A549 (cell line): ENCODE results near the gene ZNF652. TPM values are rescaled to one million over a fixed set of nuclear protein-coding genes. Genes with fewer than 3 reads are reported as not detected.

Experiments
- ATAC-seq, 2 experiments: fragments of 200-7000 bp in 1 of 2; fragments of >200 bp in 1 of 2; cut with Nextera tagmentation in 1 of 2; cut with Tn5 transposase in 1 of 2; 3 replicates each; pipeline versions ENCODE4 v1.8.0 to v1.9.1; 2018 to 2020; ENCODE audit warnings: mild to moderate bottlenecking in 1 of 2, moderate library complexity in 1 of 2
- CTCF ChIA-PET: fragments of 300-600 bp; sonication (Branson Sonifier 250); formaldehyde crosslinking; extraction: SDS; loops from one replicate; lab custom pipeline; 2021; ENCODE audit warnings: antibody characterized with exemption, inconsistent platforms; lab: Yijun Ruan, JAX
- POLR2A ChIA-PET: fragments of 350-600 bp; formaldehyde crosslinking; extraction: SDS; loops from one replicate; lab custom pipeline; 2021; ENCODE audit warnings: antibody characterized with exemption, inconsistent platforms; lab: Yijun Ruan, JAX
- DNase-seq, 2 experiments: peaks; one replicate each; pipeline versions ENCODE4 v3.0.0 to v3.0.0-alpha.2; 2011 to 2016; ENCODE audit warnings: low read depth in 1 of 2, low spot score in 1 of 2
- FAIRE-seq: peaks from 2 replicates; lab custom pipeline; 2011; peaks lifted over from hg19 to GRCh38; lab: Jason Lieb, UNC
- H3K27ac ChIP-seq, 2 experiments: fragments of >200 bp; sonication (Bioruptor Twin); formaldehyde crosslinking; 3 replicates each; pipeline ENCODE4 v1.5.1; 2016 to 2017
- H3K4me1 ChIP-seq: fragments of >200 bp; sonication (Bioruptor Twin); formaldehyde crosslinking; 3 replicates; pipeline ENCODE4 v1.6.1; 2016
- H3K4me2 ChIP-seq: fragments of >200 bp; sonication (Bioruptor Twin); formaldehyde crosslinking; 3 replicates; pipeline ENCODE4 v1.6.1; 2016
- H3K4me3 ChIP-seq: fragments of >200 bp; sonication (Bioruptor Twin); formaldehyde crosslinking; 3 replicates; pipeline ENCODE4 v1.5.1; 2016
- H3K9me3 ChIP-seq: fragments of >200 bp; sonication (Bioruptor Twin); formaldehyde crosslinking; 3 replicates; pipeline ENCODE4 v1.6.1; 2016
- CBX2 ChIP-seq: fragments of 200-600 bp; sonication (generic); IDR thresholded peaks from 2 replicates; pipeline ENCODE4 v1.6.1; 2016; ENCODE audit warnings: low read depth, mild to moderate bottlenecking, borderline replicate concordance
- CEBPB ChIP-seq, 2 experiments: fragments of >200 bp in 1 of 2; sonication (Bioruptor Twin) in 1 of 2; formaldehyde crosslinking in 1 of 2; IDR thresholded peaks; 2 replicates each; pipeline ENCODE4 v1.6.1; 2012 to 2016
- CHD4 ChIP-seq: fragments of 200-600 bp; sonication (generic); IDR thresholded peaks from 2 replicates; pipeline ENCODE4 v1.6.1; 2016; ENCODE audit warnings: antibody characterized with exemption, mild to moderate bottlenecking, borderline replicate concordance
- EHMT2 ChIP-seq: fragments of 200-600 bp; sonication (generic); IDR thresholded peaks from 2 replicates; pipeline ENCODE4 v1.6.1; 2016; ENCODE audit warnings: antibody characterized with exemption, low read depth, mild to moderate bottlenecking, moderate library complexity
- EP300 ChIP-seq, 2 experiments: fragments of >200 bp; sonication (Bioruptor Twin); formaldehyde crosslinking; IDR thresholded peaks; 2 replicates in 1 of 2; 3 replicates in 1 of 2; pipeline ENCODE4 v1.6.1; 2016 to 2017
- FOSB ChIP-seq: fragments of 250-450 bp; sonication (Bioruptor Pico); IDR thresholded peaks from 2 replicates; pipeline ENCODE4 v1.5.0; 2020; ENCODE audit warnings: mild to moderate bottlenecking, moderate library complexity
- HOXB13 ChIP-seq: fragments of 250-450 bp; sonication (Bioruptor Pico); IDR thresholded peaks from 2 replicates; pipeline ENCODE4 v1.5.0; 2020; ENCODE audit warnings: low read depth, mild to moderate bottlenecking, moderate library complexity
- HOXB5 ChIP-seq: fragments of 250-450 bp; sonication (Bioruptor Pico); IDR thresholded peaks from 2 replicates; pipeline ENCODE4 v1.5.0; 2020; ENCODE audit warnings: mild to moderate bottlenecking, moderate library complexity
- JUNB ChIP-seq: fragments of >200 bp; sonication (Bioruptor Twin); formaldehyde crosslinking; IDR thresholded peaks from 2 replicates; pipeline ENCODE4 v1.6.1; 2016
- KDM5A ChIP-seq: fragments of 200-600 bp; sonication (generic); IDR thresholded peaks from 2 replicates; pipeline ENCODE4 v1.6.1; 2016; ENCODE audit warnings: antibody characterized with exemption, mild to moderate bottlenecking
- MYC ChIP-seq: IDR thresholded peaks from 2 replicates; pipeline ENCODE4 v1.6.1; 2012; ENCODE audit warnings: mild to moderate bottlenecking, inconsistent platforms, low read length, improper control_type of control experiment, borderline replicate concordance
- NFE2L2 ChIP-seq: fragments of 150-350 bp; conservative IDR thresholded peaks from 2 replicates; pipeline ENCODE4 v1.6.1; 2014; ENCODE audit warnings: low read length
- NR3C1 ChIP-seq: fragments of >200 bp; sonication (Bioruptor Twin); formaldehyde crosslinking; IDR thresholded peaks from 3 replicates; pipeline ENCODE4 v1.6.1; 2017
- PHF8 ChIP-seq: fragments of 200-600 bp; sonication (generic); IDR thresholded peaks from 2 replicates; pipeline ENCODE4 v1.6.1; 2016; ENCODE audit warnings: low read depth, mild to moderate bottlenecking, antibody characterized with exemption, moderate library complexity, borderline replicate concordance
- RCOR1 ChIP-seq: fragments of 150-350 bp; IDR thresholded peaks from 2 replicates; pipeline ENCODE4 v1.6.1; 2014; ENCODE audit warnings: antibody characterized with exemption, low read length, low read depth
- RFX5 ChIP-seq: fragments of 450-650 bp; IDR thresholded peaks from 2 replicates; pipeline ENCODE4 v1.7.1; 2014; ENCODE audit warnings: antibody characterized with exemption, mild to moderate bottlenecking, moderate library complexity
- TFCP2L1 ChIP-seq: fragments of 250-450 bp; sonication (Bioruptor Pico); IDR thresholded peaks from 2 replicates; pipeline ENCODE4 v1.5.0; 2021; ENCODE audit warnings: mild to moderate bottlenecking
- TP53 ChIP-seq: fragments of 250-450 bp; sonication (Bioruptor Pico); IDR thresholded peaks from 2 replicates; pipeline ENCODE4 v1.5.0; 2021; ENCODE audit warnings: mild to moderate bottlenecking, moderate library complexity
- WGBS: methylation state at CpG from one replicate; pipeline ENCODE4 v1.1.6; 2017; ENCODE audit errors: missing lambda C conversion rate; 5-methylcytosine and 5-hydroxymethylcytosine counted together
- polyA plus RNA-seq, 4 experiments: library from polyadenylated mRNA; depleted of rRNA in 3 of 4; stranded (reverse); fragments of >200 nt; fragmentation: RNase III in 1 of 4; extraction: RNeasy Plus Mini Kit Qiagen cat#74134 plus additional on column Dnase treatment in 1 of 4; gene quantifications; 2 replicates in 3 of 4; 3 replicates in 1 of 4; pipeline ENCODE4 v1.2.3, GENCODE V29; 2011 to 2017
- TF ChIP-seq, protein P1 (sequence below): fragments of 250-450 bp; sonication (Bioruptor Pico); IDR thresholded peaks from 2 replicates; pipeline ENCODE4 v1.5.0; 2021; ENCODE audit warnings: mild to moderate bottlenecking, moderate library complexity, borderline replicate concordance

Gene ZNF652
- polyA plus RNA-seq, 2 of the 4 experiments (the other 2 are of a cell fraction): 5.7 to 14.8 TPM

DNA sequence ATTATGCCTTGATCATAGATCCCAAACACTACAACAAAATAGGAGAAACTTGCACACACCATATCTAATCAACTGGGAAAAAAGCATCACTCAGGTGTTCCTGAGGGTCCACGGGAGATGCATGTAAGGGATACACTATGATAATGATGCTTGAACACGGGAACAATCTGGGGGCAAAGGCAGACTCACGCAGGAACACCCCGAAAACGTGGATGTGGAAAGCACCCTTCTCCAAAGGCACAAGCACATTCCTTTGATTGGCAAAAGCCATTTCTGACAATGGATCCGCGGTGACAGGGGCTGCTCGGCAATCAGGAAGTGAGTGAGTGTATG lies 1.3 kb downstream of the ZNF652 start:
- Histone ChIP-seq H3K27ac (peak overlapping the region; percentile 87 to 96), H3K4me1 (peaks cover 28% of the 10 kb centered on the region), H3K4me3 (peak overlapping the region; percentile 94), H3K9me3 (no peaks in the 10 kb centered on the region), H3K4me2 (peak overlapping the region; percentile 90)
- peak in 1 of 2 experiments; percentile 60 for DNase-seq
- 3% methylated on average over 8 of the region's 8 CpGs for WGBS
- peak in 1 of 2 experiments; percentile 52; a peak in 2 of 6 replicates for ATAC-seq
- CTCF ChIA-PET: interaction anchor here (1.9 to 3.9 kb wide), 4 partner anchors 8 to 196 kb away, joined by 5 to 26 read pairs (median 8); no protein-coding TSS in a partner anchor
- TF ChIP-seq CBX2 (no peak), FOSB (CRISPR knock-in tag) (no peak), KDM5A (no peak)
- TF ChIP-seq, all 56 proteins: peak for 0
- POLR2A ChIA-PET: interaction anchor here (1.2 kb wide), 1 partner anchor 19 kb away, joined by 3 read pairs; no protein-coding TSS in a partner anchor
- FAIRE-seq: no peak

DNA sequence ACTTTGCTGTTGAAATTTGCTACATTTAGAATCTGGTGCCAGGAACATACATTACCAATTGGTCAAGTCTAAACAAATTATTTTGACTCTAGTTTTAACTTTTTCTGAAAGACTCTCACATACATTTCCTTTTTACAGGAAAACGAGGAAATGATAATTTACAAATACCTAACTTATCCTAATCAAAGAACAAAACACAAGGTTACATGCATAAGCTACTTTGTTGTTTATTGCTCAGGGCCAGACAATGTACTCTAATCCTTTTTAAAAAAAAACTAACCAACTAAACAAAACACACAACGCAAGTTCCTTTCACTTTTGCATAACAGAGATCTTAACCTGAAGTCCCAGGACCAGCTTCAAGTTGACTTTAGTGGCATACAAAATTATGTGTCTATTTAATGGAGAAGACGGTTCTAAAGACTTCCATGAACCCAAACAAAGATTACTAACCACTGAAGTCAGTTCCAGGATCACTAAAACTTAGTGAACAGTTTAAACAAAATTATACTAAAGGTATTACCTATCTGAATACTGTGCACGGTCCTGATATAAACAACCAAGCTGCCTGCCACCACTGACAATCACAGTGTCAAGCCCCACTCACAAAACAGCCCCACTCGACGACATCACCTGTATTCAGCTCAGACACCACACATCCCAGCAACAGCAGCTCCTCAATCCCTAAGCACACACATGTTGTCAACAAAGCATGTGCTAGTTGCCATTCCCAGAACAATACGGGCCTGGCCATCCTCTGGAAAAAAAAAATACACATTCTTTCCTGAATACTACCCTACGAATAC lies 1.9 kb downstream of the ZNF652 start:
- POLR2A ChIA-PET: interaction anchor here (0.5 to 1.2 kb wide), 2 partner anchors 19 to 47 kb away, joined by 3 to 4 read pairs; no protein-coding TSS in a partner anchor
- TF ChIP-seq CEBPB (IDR thresholded peaks at IDR 0.05) (no peak), RFX5 (no peak), HOXB13 (CRISPR knock-in tag) (no peak), JUNB (no peak), NFE2L2 (no peak)
- TF ChIP-seq, protein P1, sequence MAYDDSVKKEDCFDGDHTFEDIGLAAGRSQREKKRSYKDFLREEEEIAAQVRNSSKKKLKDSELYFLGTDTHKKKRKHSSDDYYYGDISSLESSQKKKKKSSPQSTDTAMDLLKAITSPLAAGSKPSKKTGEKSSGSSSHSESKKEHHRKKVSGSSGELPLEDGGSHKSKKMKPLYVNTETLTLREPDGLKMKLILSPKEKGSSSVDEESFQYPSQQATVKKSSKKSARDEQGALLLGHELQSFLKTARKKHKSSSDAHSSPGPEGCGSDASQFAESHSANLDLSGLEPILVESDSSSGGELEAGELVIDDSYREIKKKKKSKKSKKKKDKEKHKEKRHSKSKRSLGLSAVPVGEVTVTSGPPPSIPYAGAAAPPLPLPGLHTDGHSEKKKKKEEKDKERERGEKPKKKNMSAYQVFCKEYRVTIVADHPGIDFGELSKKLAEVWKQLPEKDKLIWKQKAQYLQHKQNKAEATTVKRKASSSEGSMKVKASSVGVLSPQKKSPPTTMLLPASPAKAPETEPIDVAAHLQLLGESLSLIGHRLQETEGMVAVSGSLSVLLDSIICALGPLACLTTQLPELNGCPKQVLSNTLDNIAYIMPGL (CRISPR knock-in tag): no peak
- TF ChIP-seq, all 56 proteins: peak for 0
- 44% methylated on average over 8 of the region's 8 CpGs for WGBS
- FAIRE-seq: no peak
- no peak for ATAC-seq
- Histone ChIP-seq H3K27ac (peak overlapping the region in 1 of 2 experiments; percentile 96; a peak in 4 of 6 replicates), H3K4me3 (peak overlapping the region; percentile 94), H3K4me1 (peaks cover 28% of the 10 kb centered on the region), H3K9me3 (no peaks in the 10 kb centered on the region), H3K4me2 (peak overlapping the region; percentile 90)
- CTCF ChIA-PET: interaction anchor here (1.9 to 3.9 kb wide), 5 partner anchors 9 to 196 kb away, joined by 5 to 26 read pairs (median 8); no protein-coding TSS in a partner anchor
- no peak for DNase-seq

DNA sequence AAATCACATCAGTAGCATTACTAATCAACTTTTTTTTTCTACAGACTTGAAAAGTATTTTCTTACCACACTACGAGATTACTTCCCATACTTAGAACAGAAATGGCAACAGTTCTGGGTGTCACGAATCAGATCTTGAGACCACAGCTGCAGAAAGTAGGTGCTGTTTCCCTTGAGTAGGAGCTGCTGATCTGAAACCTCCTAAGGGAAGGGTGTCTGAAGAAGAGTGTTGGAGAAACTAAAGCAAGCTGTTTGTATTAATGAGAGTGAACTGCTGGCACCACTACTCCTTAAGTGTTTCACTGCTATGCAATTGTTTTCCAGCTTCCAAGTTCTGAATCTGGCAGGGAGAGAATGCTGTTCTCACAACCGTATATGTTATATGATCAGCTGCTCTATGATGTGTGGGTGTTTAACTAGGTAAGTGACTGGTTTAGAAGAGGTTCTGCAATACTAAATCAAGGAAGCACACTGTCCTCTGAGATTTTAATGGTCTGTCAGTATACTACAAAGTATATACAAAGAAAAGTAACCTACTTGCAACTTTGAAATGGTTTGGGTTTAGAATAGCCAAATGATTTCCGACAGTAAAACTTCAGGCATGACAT lies 3.3 kb downstream of the ZNF652 start:
- Histone ChIP-seq H3K4me3 (no peak overlapping the region), H3K27ac (no peak overlapping the region), H3K4me2 (no peak overlapping the region; the same call in 2 of the 3 replicates), H3K4me1 (peaks cover 28% of the 10 kb centered on the region), H3K9me3 (no peaks in the 10 kb centered on the region)
- CTCF ChIA-PET: interaction anchor here (1.0 to 3.9 kb wide), 7 partner anchors 9 to 198 kb away, joined by 3 to 26 read pairs (median 3); no protein-coding TSS in a partner anchor
- ATAC-seq (no peak), DNase-seq (no peak), FAIRE-seq (no peak)
- no peak for TF ChIP-seq RCOR1
- TF ChIP-seq NR3C1: no peak
- TF ChIP-seq EHMT2: no peak
- no peak for TF ChIP-seq CHD4
- TF ChIP-seq EP300 (IDR thresholded peaks at IDR 0.05): no peak
- POLR2A ChIA-PET: no interaction called here
- WGBS: 77% methylated on average over 4 of the region's 4 CpGs

DNA sequence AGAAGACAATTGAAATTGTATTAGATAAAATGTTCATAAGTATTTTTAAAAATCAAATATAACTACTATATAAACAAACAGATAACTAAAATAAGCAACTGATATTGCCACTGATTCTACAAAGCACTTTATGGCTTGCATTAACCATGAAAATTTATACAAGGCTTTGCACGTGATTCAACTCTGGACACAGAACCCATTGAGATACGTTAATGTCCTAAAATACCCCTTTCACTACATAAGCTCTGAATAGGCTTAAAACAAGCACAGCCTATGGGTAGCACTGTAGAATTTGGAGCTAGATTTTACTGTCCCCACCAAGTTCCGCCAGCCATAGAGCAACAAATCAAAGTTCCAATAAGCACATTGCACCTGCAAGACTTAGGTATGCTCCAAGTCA lies 4.5 kb downstream of the ZNF652 start:
- ChIA-PET CTCF (interaction anchor here (0.6 to 3.9 kb wide), 6 partner anchors 10 to 478 kb away, joined by 3 to 26 read pairs (median 4); no protein-coding TSS in a partner anchor), POLR2A (interaction anchor here (0.6 kb wide), 1 partner anchor 24 kb away, joined by 5 read pairs; no protein-coding TSS in a partner anchor)
- H3K4me2 ChIP-seq: no peak overlapping the region
- FAIRE-seq (no peak), DNase-seq (no peak)
- no peak overlapping the region for H3K27ac ChIP-seq
- H3K9me3 ChIP-seq: no peaks in the 10 kb centered on the region
- H3K4me1 ChIP-seq: peaks cover 23% of the 10 kb centered on the region
- no peak for TF ChIP-seq MYC
- no peak for TF ChIP-seq HOXB5
- no peak for TF ChIP-seq PHF8
- TF ChIP-seq TFCP2L1 (CRISPR knock-in tag): no peak
- TF ChIP-seq TP53 (CRISPR knock-in tag): no peak
- TF ChIP-seq, all 56 proteins: peak for 0
- no peak overlapping the region for H3K4me3 ChIP-seq
- no peak for ATAC-seq
- 92% methylated on average over 3 of the region's 3 CpGs for WGBS
